Measurements from ENCODE around the gene SLC4A3. TPM values are rescaled to one million over a fixed set of nuclear protein-coding genes. Genes with fewer than 3 reads are reported as not detected.

The SLC4A3 gene
- total RNA-seq, 1 experiment from 2014 or later = 13.5 TPM

GRCh38 chr2:219605607-219605954, 21.8 kb upstream of the SLC4A3 start:
- intact Hi-C loops (cut with micrococcal nuclease; ENCODE audit: unreplicated experiment) = no loop called here
- no peak overlapping the region for H3K27ac ChIP-seq (ENCODE audit: low read length)
- BruUV-seq (replicated peaks) = no TSS peak
- H3K4me3 ChIP-seq (ENCODE audit: low read depth in 2 of 2, low read length in 2 of 2) = no peak overlapping the region
- no peaks in the 10 kb centered on the region for H3K27me3 ChIP-seq (ENCODE audit: control insufficient read depth, insufficient read depth, low read length)
- no peaks in the 10 kb centered on the region for H3K9me3 ChIP-seq (ENCODE audit: control insufficient read depth, insufficient read depth, low read depth, low read length)
- no peaks in the 10 kb centered on the region for H3K4me1 ChIP-seq (ENCODE audit: control insufficient read depth, insufficient read depth, low read length)
- TF ChIP-seq REST (IDR thresholded peaks at IDR 0.05; ENCODE audit: insufficient read depth in 1 of 2, low read depth in 2 of 2, low read length in 1 of 2) (no peak), SIN3A (IDR thresholded peaks at IDR 0.05; ENCODE audit: borderline replicate concordance, insufficient read depth, low read depth, low read length) (no peak), CTCF (IDR thresholded peaks at IDR 0.05) (no peak), TCF7L2 (IDR thresholded peaks at IDR 0.05; ENCODE audit: low read depth, low read length) (no peak), POLR2AphosphoS5 (IDR thresholded peaks at IDR 0.05; ENCODE audit: low read depth, low read length) (no peak)
- ChIA-PET CTCF (no interaction called here), POLR2A (no interaction called here)
- ATAC-seq = no peak
- peaks cover 7% of the 10 kb centered on the region for H3K36me3 ChIP-seq (ENCODE audit: control insufficient read depth, insufficient read depth, low read length)
- no peak for DNase-seq (ENCODE audit: low read depth, low spot score)
- in situ Hi-C loops (cut with HindIII; ENCODE audit: low pct_unique_long_range_greater_than_20kb, low sequenced_read_pairs) = no loop called here

GRCh38 chr2:219607931-219608330, 19.5 kb upstream of the SLC4A3 start:
- no peaks in the 10 kb centered on the region for H3K27me3 ChIP-seq (ENCODE audit: control insufficient read depth, insufficient read depth, low read length)
- H3K4me1 ChIP-seq (ENCODE audit: control insufficient read depth, insufficient read depth, low read length) = no peaks in the 10 kb centered on the region
- H3K9me3 ChIP-seq (ENCODE audit: control insufficient read depth, insufficient read depth, low read depth, low read length) = no peaks in the 10 kb centered on the region
- TF ChIP-seq SIN3A (IDR thresholded peaks at IDR 0.05; ENCODE audit: borderline replicate concordance, insufficient read depth, low read depth, low read length) = no peak
- no peak for TF ChIP-seq POLR2AphosphoS5 (IDR thresholded peaks at IDR 0.05; ENCODE audit: low read depth, low read length)
- no peak for TF ChIP-seq REST (IDR thresholded peaks at IDR 0.05; ENCODE audit: insufficient read depth in 1 of 2, low read depth in 2 of 2, low read length in 1 of 2)
- H3K27ac ChIP-seq (ENCODE audit: low read length) = no peak overlapping the region
- 0 out of 2 replicates have a peak, but pooled peaks cover 3% of the 10 kb centered on the region for H3K36me3 ChIP-seq (ENCODE audit: control insufficient read depth, insufficient read depth, low read length)
- no peak for DNase-seq (ENCODE audit: low read depth, low spot score)
- intact Hi-C loops (cut with micrococcal nuclease; ENCODE audit: unreplicated experiment) = no loop called here
- ChIA-PET POLR2A (no interaction called here), CTCF (no interaction called here)
- no TSS peak for BruUV-seq (replicated peaks)
- H3K4me3 ChIP-seq (ENCODE audit: low read depth in 2 of 2, low read length in 2 of 2) = no peak overlapping the region
- ATAC-seq = no peak
- in situ Hi-C loops (cut with HindIII; ENCODE audit: low pct_unique_long_range_greater_than_20kb, low sequenced_read_pairs) = no loop called here
